Epidermal melanocyte (primary cell): ENCODE measurements around the gene GNAT2.

ENCODE experiments used
- DNase-seq: peaks from one replicate; pipeline ENCODE4 v3.0.0; 2011; ENCODE audit warnings: low spot score; ENCODE audit not compliant: insufficient read length

The GNAT2 gene

GRCh38 chr1:109610609-109611307 lies 8.7 kb downstream of the GNAT2 start:
- no peak for DNase-seq

- no peak for DNase-seq
These were observed 9.5 kb downstream of the GNAT2 start for GRCh38 chr1:109609881-109610280.

DNA sequence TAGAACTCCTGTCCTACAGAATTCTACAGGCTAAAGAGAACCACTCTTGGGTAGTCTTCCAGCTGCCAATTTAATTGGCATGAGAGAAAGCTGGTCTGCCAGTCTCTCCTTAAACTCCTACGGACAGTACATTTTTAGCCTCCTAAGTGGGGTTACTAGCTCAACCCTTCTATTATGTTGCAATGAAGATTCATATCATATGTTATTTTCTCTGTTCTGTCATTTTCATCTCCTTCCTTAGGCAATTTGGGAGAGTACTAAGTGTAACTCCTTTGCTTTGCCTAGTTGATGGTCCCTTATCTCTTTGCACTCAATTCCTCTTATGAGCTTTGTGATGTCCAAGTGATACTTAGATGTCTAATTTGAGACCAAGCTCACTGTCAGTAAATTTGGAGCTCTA lies 14.0 kb downstream of the GNAT2 start:
- DNase-seq = no peak

DNA sequence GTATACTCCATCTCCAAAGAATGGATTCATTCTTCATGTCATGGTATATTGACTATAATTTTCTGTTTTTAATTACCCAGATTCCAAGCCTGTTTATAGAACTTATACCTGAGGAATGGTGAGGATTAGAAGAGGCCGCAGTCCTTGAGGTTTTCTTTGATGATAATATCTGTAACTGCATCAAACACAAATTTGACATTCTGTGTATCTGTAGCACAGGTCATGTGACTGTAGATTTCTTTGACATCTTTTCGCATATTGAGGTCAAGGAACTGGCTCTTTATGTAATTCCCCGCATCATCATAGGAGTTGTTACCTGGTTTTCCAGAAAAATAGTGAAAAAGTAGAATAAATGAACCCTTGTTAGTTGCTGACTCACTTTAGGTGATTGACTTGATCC lies 16.2 kb downstream of the GNAT2 start:
- no peak for DNase-seq

- no peak for DNase-seq
These were observed 20.8 kb downstream of the GNAT2 start for GRCh38 chr1:109598655-109599054.

- DNase-seq = no peak
These were observed 21.3 kb downstream of the GNAT2 start for GRCh38 chr1:109598156-109598555.

DNA sequence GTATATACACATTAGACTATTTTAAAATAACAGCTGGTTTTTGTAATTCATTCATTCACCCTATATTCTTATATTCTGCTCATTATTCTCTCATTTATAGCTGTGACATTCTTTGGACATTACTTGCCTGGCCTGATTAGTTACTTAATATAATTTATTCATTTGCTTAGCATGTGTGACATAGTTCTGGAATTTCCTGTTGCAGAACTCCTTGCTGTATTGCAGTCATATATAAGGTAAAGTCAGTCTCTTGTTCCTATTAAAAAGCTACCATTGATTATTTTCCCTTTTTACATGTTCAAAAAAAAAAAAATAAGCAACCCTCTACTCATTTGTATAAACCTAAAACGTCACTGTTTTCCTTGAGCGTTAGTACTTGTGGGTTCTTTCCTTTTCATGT lies 23.9 kb downstream of the GNAT2 start:
- DNase-seq = no peak

- DNase-seq = no peak
These were observed 26.5 kb downstream of the GNAT2 start for GRCh38 chr1:109592916-109593315.

GRCh38 chr1:109589679-109590078 lies 29.7 kb downstream of the GNAT2 start:
- DNase-seq = no peak

DNA sequence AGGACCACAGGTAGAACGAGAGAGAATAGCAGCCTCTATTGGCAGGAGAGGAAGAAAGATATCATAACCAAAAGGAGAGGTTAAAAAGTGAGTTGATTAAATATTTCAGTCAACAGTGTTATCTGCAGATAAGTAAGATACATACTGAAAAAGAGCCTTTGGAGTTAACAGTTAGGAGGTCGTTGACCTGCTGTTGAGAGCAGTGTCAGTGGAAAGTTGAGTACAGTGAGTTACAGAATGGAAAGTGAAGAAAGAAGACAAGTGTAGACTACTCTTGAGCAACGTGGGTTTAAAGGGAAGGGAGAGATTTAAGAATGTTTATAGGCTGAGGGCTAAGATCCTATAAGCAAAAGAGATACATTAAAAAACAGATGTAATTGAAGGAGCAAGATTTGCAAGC lies 30.2 kb downstream of the GNAT2 start:
- no peak for DNase-seq

GRCh38 chr1:109586055-109586454 lies 33.4 kb downstream of the GNAT2 start:
- no peak for DNase-seq

DNA sequence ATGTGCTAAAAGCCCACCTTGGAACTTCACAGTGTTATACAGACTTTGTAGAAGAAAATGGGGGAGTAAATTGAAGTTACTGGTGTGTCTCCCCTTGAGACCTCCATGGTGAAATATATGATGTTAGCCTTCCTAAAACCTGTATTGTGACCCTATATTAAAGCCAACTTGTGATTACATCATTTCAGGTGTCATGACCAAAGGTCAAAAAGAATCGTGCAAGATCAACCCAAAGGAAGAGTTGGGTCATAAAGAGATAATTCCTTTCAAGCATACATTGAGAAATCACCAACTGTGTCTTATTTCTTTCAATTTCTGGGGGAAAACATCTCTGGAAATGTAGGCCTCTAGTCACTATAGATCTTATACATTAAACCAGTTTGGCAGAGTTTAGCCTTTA lies 34.6 kb downstream of the GNAT2 start:
- no peak for DNase-seq

- no peak for DNase-seq
These were observed 37.4 kb downstream of the GNAT2 start for GRCh38 chr1:109582021-109582420.

DNA sequence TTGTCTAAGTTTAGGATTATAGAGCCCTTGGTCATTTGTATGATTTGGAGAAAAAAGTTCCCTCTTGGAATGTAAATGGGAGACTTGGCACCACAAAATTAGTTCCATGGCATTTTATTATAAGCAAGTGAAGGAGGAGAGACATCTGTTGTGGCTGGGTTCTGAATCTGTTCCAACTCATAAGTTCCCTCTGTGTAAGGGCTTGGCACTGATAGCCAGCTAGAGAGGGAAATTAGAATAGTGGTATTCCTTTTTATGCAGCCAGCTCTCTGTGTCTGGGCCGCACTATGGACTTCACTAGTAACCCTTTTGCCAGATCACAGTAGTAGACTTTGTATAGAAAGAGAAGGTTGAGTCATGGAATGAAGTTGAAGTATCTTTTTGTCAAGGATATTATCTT lies 39.9 kb downstream of the GNAT2 start:
- DNase-seq = no peak

DNA sequence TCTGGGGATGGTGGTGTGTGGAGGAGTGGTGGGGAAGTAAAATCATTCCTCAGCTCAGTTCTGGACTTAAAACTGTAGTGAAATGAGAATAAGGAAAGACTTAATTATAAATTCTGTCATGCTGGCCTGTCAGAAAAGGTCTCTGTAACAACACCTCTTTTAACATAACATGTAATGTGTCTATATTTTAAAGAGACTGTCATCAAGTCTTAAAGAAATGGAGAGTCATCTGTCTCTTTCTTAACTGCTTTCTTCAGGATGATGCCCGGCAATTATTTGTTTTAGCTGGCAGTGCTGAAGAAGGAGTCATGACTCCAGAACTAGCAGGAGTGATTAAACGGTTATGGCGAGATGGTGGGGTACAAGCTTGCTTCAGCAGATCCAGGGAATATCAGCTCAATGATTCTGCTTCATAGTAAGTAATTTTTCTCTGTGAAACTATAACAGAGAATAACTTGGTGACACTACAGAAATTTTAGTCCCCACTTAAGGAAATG lies 40.4 kb downstream of the GNAT2 start:
- DNase-seq = no peak

GRCh38 chr1:109573785-109574184 lies 45.6 kb downstream of the GNAT2 start:
- DNase-seq = no peak

GRCh38 chr1:109570414-109570813 lies 49.0 kb downstream of the GNAT2 start:
- DNase-seq = no peak

DNA sequence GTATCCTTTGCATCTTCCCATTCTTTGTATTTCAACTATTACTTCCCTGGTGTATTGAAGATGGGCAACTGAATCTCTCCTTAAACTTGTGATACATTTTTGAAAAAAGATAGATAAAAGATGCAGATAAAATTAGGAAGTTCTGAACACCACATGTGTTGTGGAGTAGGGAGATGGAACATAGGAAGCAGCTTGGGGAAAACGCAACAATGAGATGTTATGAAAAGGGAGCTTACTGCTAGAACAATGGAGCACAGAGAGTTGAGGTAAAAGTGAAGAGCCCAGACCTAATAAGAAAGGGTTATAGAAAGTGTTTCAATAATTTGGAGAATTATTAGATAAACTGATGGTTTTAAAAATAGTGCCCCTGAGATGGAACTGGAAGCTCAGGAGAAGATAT lies 50.1 kb downstream of the GNAT2 start:
- DNase-seq = no peak

- no peak for DNase-seq
These were observed 51.3 kb downstream of the GNAT2 start for GRCh38 chr1:109567877-109568672.

DNA sequence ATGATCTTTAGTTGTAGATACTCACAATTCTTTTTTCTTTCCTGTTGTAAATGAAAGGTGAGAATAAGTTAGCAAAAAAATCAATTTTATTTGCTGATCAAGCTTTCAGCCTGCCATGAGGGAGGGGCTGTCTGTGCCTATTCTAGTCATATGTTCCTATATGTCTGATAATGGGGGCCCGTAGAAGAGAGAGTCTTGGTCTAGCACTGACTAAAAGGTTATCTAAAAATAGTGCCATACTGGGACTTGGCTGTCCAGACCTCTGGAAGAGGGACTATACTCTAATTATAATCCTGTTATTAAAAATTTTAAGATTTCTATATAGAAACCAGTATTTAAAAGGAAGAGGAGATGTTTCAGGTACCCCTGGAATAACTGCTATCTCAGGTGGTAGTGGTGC lies 52.4 kb downstream of the GNAT2 start:
- DNase-seq = no peak

DNA sequence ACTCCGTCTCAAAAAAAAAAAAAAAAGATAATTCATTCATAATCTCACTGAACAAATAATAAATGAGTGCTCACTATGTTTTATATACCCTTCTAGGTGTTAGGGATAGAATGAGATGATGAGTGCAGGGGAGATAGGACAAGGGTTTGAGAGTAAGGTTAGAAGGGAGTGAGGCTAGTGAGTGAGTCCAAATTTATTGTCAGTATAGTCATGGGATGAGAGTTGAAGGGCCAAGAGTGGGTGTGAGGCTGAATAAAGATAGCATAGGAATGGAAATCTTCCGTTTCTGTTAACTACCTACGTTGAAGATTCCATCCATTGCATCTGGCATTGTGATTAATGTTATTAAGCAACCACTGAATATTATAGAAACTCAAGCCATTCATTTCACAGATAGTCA lies 54.2 kb downstream of the GNAT2 start:
- no peak for DNase-seq

DNA sequence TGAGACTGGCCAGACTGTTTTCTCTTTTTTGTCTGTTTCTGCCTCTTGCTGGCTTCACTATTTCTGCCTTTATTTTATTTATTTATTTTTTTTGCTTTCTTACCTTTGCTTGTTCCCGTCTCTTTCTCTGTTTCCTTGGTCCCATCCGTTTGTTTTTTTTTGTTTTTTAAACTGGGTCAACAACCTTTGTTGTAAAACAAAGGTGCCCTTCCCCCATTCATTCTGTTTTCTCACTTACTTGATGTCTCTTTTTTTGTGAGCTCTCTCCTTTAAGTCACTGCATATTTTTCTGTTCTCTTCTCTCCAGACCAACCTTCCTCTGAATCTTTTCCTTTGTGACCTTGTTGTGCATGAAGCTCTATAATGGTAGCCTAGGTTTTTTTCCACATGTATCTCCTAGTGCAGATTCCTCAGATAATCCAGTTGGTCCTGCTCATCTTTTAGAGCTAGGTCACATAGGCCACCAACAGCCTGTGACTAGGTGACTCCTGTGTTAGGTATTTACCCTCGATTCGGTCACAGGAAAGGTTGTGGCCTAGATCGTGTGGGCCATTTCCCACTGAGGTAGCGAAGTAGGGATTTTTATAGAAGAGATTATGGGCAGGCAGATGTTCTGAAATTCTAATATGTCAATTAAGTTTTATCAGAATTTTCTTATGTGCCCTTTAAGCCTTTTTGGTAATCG lies 55.1 kb downstream of the GNAT2 start:
- DNase-seq = no peak
